Adrenal gland (tissue), 19 donors: ENCODE measurements around the gene NLGN3. TPM values are rescaled to one million over a fixed set of nuclear protein-coding genes. Genes with fewer than 3 reads are reported as not detected.

ENCODE experiments used
- DNase-seq, 7 donors: peaks; one replicate each; pipeline ENCODE4 v3.0.0-alpha.2; 2019 to 2020
- H3K27ac ChIP-seq, 5 donors: fragments of 200-600 bp; sonication (generic) in 4 of 5; 1 replicate in 3 of 5; 2 replicates in 2 of 5; pipeline versions ENCODE4 v1.5.1 to v1.8.0; 2016 to 2020; ENCODE audit warnings: mild to moderate bottlenecking in 1 of 5
- H3K27me3 ChIP-seq: fragments of 200-600 bp; 2 replicates; pipeline ENCODE4 v1.8.0; 2021
- H3K36me3 ChIP-seq, 2 donors: fragments of 200-600 bp; replicated peaks in 1 of 2; 1 replicate in 1 of 2; 2 replicates in 1 of 2; pipeline versions ENCODE4 v1.5.1 to v1.8.0; 2018 to 2022
- H3K4me1 ChIP-seq, 2 donors: fragments of 200-600 bp; replicated peaks in 1 of 2; 1 replicate in 1 of 2; 2 replicates in 1 of 2; pipeline versions ENCODE4 v1.5.1 to v1.8.0; 2018 to 2021
- H3K4me3 ChIP-seq, 4 donors: fragments of 200-600 bp; sonication (generic) in 3 of 4; one replicate each; pipeline ENCODE4 v1.5.1; 2016 to 2018
- H3K9me3 ChIP-seq, 3 donors: fragments of 200-600 bp; sonication (generic) in 1 of 3; replicated peaks in 1 of 3; 1 replicate in 2 of 3; 2 replicates in 1 of 3; pipeline versions ENCODE4 v1.5.1 to v1.8.0; 2016 to 2021
- POLR2A ChIP-seq, 2 donors: fragments of 450-650 bp; IDR thresholded peaks; one replicate each; pipeline ENCODE4 v1.6.1; 2017; ENCODE audit warnings: antibody characterized with exemption in 2 of 2, mild to moderate bottlenecking in 2 of 2, moderate library complexity in 1 of 2
- WGBS, 4 donors: extraction: QIAGEN DNeasy Blood & Tissue Kit in 2 of 4; methylation state at CpG; one replicate each; pipeline versions ENCODE4 v1.1.5 to v1.1.7; 2013 to 2017; 5-methylcytosine and 5-hydroxymethylcytosine counted together
- intact Hi-C, 2 donors: fragments of 100-400 bp; cut with DNase I; formaldehyde crosslinking; loops; one replicate each; pipeline versions ENCODE4 v1.14.1 to v1.15.0; 2022 to 2023
- long read RNA-seq, 10 donors: library from polyadenylated mRNA in 3 of 10; unstranded in 2 of 10; stranded (forward) in 1 of 10; transcript quantifications; one replicate each; pipeline ENCODE4 v2.0.0 and lab custom pipeline, GENCODE V29; 2021 to 2026
- polyA plus RNA-seq, 3 donors: library from polyadenylated mRNA; stranded (reverse); fragments of 200-250 nt in 2 of 3; fragments of 350-450 nt in 1 of 3; fragmentation: Illumina TruSeq in 1 of 3; extraction: RNeasy Lipid Tissue Mini Kit (QIAGEN cat#74804) in 1 of 3; gene quantifications; one replicate each; pipeline ENCODE4 v1.2.3, GENCODE V29; 2013 to 2014
- total RNA-seq, 9 donors: library from RNA; depleted of rRNA in 4 of 9; stranded (reverse); fragments of >200 nt in 4 of 9; fragments of 120-200 nt in 1 of 9; fragmentation: NEBNext Ultra II Directional in 1 of 9; extraction: Animal tissue kit (Norgen Biotek cat#: 25700) in 1 of 9; gene quantifications; one replicate each; pipeline versions ENCODE4 v1.1.0 to v1.2.4, GENCODE V29; 2013 to 2023
- TF ChIP-seq, protein P1 (sequence below), 6 experiments: fragments of 450-650 bp in 4 of 6; fragments of 200-600 bp in 2 of 6; sonication (generic) in 1 of 6; IDR thresholded peaks; 1 replicate in 5 of 6; 2 replicates in 1 of 6; pipeline versions ENCODE4 v1.5.1 to v1.8.0; 2016 to 2021; ENCODE audit warnings: antibody characterized with exemption in 6 of 6, mild to moderate bottlenecking in 2 of 6, moderate library complexity in 1 of 6
- donor health status: healthy with polysubstance abuse.
- donor health status: Bipolar disorder and iron deficiency.
- donor health status: DM: yes; HTN: yes; CAD: no.
- donor health status: DM: no; HTN: no; CAD: no.
- donor health status: DM: no; HTN: no; CAD: no.
- donor health status: DM: yes; HTN: yes; CAD: no.

NLGN3 gene
- total RNA-seq, result 10 to 100 TPM; 10.3 to 51.6 (median 24.9) TPM
- polyA plus RNA-seq, result 10 to 100 TPM in 2 of 3 donors, 1 to 10 TPM in 1; 8.9 to 15.7 (median 10.6) TPM
- long read RNA-seq, donor 1, partial matches to known transcripts, result 0 of 4 reads
- long read RNA-seq, donor 1, other reads (novel, unspliced or antisense), result 0 of 4 reads
- long read RNA-seq, donor 2, result 0 reads
- long read RNA-seq, donor 3, partial matches to known transcripts, result 0 of 1 reads
- long read RNA-seq, donor 3, other reads (novel, unspliced or antisense), result 0 of 1 reads
- long read RNA-seq, donor 4, partial matches to known transcripts, result 1 of 8 reads
- long read RNA-seq, donor 4, other reads (novel, unspliced or antisense), result 4 of 8 reads
- long read RNA-seq, donor 5, transcript NLGN3-202 (7 exons, 3,913 nt), result major isoform, 5 of 17 reads
- long read RNA-seq, donor 5, partial matches to known transcripts, result 8 of 17 reads
- long read RNA-seq, donor 5, other reads (novel, unspliced or antisense), result 2 of 17 reads
- long read RNA-seq, donor 6, partial matches to known transcripts, result 2 of 2 reads
- long read RNA-seq, donor 6, other reads (novel, unspliced or antisense), result 0 of 2 reads
- long read RNA-seq, donor 7, partial matches to known transcripts, result 0 of 1 reads
- long read RNA-seq, donor 7, other reads (novel, unspliced or antisense), result 0 of 1 reads
- long read RNA-seq, donor 8, partial matches to known transcripts, result 0 of 4 reads
- long read RNA-seq, donor 8, other reads (novel, unspliced or antisense), result 0 of 4 reads
- long read RNA-seq, donor 9, partial matches to known transcripts, result 0 of 6 reads
- long read RNA-seq, donor 9, other reads (novel, unspliced or antisense), result 0 of 6 reads
- long read RNA-seq, donor 10, partial matches to known transcripts, result 0 of 1 reads
- long read RNA-seq, donor 10, other reads (novel, unspliced or antisense), result 0 of 1 reads

- Histone ChIP-seq H3K27me3 (no peaks in the 10 kb centered on the region), H3K4me3 (peak within 1 kb of the TSS in 1 of 4 donors; percentile 45), H3K9me3 (no peaks in the 10 kb centered on the region), H3K36me3 (peaks cover 0 to 24% of the 10 kb centered on the region in 2 donors), H3K4me1 (peaks cover 0 to 8% of the 10 kb centered on the region in 2 donors), H3K27ac (peak within 1 kb of the TSS in 3 of 5 donors; percentile 12 to 63 (median 26))
- intact Hi-C loops, result no loop called here
- peak in 1 of 7 donors; percentile 17 for DNase-seq
- WGBS, 4 donors, result 7 to 48% (median 41%) methylated on average over 1 to 28 of the region's 28 CpGs
- TF ChIP-seq, protein P1, sequence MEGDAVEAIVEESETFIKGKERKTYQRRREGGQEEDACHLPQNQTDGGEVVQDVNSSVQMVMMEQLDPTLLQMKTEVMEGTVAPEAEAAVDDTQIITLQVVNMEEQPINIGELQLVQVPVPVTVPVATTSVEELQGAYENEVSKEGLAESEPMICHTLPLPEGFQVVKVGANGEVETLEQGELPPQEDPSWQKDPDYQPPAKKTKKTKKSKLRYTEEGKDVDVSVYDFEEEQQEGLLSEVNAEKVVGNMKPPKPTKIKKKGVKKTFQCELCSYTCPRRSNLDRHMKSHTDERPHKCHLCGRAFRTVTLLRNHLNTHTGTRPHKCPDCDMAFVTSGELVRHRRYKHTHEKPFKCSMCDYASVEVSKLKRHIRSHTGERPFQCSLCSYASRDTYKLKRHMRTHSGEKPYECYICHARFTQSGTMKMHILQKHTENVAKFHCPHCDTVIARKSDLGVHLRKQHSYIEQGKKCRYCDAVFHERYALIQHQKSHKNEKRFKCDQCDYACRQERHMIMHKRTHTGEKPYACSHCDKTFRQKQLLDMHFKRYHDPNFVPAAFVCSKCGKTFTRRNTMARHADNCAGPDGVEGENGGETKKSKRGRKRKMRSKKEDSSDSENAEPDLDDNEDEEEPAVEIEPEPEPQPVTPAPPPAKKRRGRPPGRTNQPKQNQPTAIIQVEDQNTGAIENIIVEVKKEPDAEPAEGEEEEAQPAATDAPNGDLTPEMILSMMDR (IDR thresholded peaks at IDR 0.05), result no peak
- no peak for TF ChIP-seq POLR2A (IDR thresholded peaks at IDR 0.05)
These were observed at the start of gene NLGN3 for GRCh38 chrX:71144651-71145050. TSS of gene NLGN3 (plus strand) at chrX:71144841. CDS start at chrX:71147750, 2,909 bp downstream.

DNA sequence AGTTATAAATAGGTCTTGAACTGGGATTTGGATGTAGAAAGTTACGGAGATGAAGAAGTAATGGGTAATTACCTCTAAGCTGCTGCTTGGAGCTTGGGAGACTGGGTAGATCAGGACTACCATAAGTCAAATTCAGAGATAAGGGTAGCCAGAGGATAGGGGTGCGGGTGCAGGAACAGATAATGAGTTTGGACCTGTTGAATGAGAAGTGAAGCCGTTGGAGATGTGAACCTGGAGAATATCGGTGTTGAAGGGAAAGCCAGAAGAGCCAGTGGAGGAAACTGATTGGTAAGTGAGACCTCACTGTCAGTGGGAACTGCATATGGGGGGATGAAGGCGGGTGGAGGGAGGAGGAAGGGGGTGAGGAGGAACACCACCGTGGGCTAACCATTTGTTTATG lies 49.6 kb upstream of the NLGN3 start:
- Histone ChIP-seq H3K9me3 (no peaks in the 10 kb centered on the region), H3K4me1 (peaks cover 0 to 10% of the 10 kb centered on the region in 2 donors), H3K36me3 (no peaks in the 10 kb centered on the region), H3K27me3 (no peaks in the 10 kb centered on the region), H3K27ac (no peak overlapping the region), H3K4me3 (peak overlapping the region in 2 of 4 donors; percentile 37 to 57)
- intact Hi-C loops, result no loop called here
- TF ChIP-seq POLR2A (IDR thresholded peaks at IDR 0.05), result no peak
- TF ChIP-seq, protein P1 (IDR thresholded peaks at IDR 0.05), result no peak
- WGBS, 4 donors, result 28 to 50% (median 35%) methylated on average over 6 of the region's 6 CpGs
- DNase-seq, result no peak

DNA sequence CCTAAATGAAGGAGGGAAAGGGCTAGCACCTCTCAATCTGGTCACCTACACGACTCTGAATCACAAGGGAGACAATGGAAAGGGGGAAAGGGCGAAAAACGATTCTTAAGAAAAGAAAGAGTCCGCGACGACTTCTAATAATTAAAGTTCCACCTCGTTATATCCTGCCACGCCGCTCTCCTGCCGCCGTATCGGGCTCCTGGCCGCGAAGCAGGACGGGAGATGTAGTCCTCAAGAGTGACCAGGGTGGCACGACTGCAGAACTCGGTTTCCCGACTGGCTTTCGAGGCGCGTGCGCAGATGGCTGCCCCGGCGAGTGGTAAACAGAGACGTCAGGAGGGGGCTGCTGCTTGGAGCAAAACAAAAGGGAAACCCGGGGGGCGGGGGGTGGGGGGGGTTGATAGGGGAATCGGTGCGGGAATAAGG lies 49.1 kb upstream of the NLGN3 start, which contains the start of gene FOXO4:
TSS of gene FOXO4 (plus strand) at position 297 of the 426 bp plus-strand sequence. CDS start 678 bp downstream, outside the sequence.
- no peaks in the 10 kb centered on the region for H3K9me3 ChIP-seq
- no peak for TF ChIP-seq POLR2A (IDR thresholded peaks at IDR 0.05)
- intact Hi-C loops, result no loop called here
- no peaks in the 10 kb centered on the region for H3K27me3 ChIP-seq
- peaks cover 0 to 10% of the 10 kb centered on the region in 2 donors for H3K4me1 ChIP-seq
- no peaks in the 10 kb centered on the region for H3K36me3 ChIP-seq
- peak within 1 kb of the TSS in 3 of 5 donors; percentile 21 to 75 (median 38) for H3K27ac ChIP-seq
- H3K4me3 ChIP-seq, result peak within 1 kb of the TSS in 3 of 4 donors; percentile 37 to 57 (median 48)
- WGBS, 4 donors, result 0 to 20% (median 4%) methylated on average over 6 to 29 of the region's 29 CpGs
- DNase-seq, result peak; percentile 90 to 95 (median 93)

DNA sequence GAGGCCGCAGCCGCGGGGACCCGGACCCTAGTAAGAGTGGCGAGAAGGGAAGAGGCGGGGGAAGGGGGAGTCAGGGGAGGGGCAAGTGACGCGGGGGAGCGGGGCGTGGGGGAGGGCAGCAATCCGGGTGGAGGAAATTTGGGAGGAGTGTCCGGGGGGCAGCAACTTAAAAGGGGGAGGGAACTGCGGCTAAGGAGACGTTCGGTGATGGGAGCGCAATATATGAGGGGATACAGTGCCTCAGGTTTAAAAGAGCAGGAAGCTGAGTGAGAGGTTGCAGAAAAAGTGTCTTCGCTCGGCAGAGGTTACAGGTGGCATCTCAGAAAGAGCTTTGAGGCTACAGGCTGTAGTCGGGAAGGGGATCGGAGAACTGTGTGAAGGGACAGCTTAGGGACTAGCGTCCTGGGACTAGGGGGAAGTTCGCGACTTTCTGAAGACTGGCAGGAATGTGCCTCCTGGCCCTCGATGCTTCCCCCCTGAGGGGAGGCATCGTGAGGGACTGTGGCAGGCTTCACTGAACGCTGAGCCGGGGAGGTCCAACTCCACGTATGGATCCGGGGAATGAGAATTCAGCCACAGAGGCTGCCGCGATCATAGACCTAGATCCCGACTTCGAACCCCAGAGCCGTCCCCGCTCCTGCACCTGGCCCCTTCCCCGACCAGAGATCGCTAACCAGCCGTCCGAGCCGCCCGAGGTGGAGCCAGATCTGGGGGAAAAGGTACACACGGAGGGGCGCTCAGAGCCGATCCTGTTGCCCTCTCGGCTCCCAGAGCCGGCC lies 48.5 kb upstream of the NLGN3 start:
- intact Hi-C loops, result no loop called here
- no peaks in the 10 kb centered on the region for H3K9me3 ChIP-seq
- no peaks in the 10 kb centered on the region for H3K27me3 ChIP-seq
- 0 to 24% (median 11%) methylated on average over 2 to 46 of the region's 46 CpGs for WGBS, 4 donors
- peak in 1 of 2 donors; percentile 68 for TF ChIP-seq POLR2A (IDR thresholded peaks at IDR 0.05)
- TF ChIP-seq, protein P1 (IDR thresholded peaks at IDR 0.05), result no peak
- H3K36me3 ChIP-seq, result no peaks in the 10 kb centered on the region
- peak in 1 of 7 donors; percentile 75 for DNase-seq
- peaks cover 0 to 10% of the 10 kb centered on the region in 2 donors for H3K4me1 ChIP-seq
- peak overlapping the region in 3 of 5 donors; percentile 21 to 75 (median 38) for H3K27ac ChIP-seq
- peak overlapping the region in 3 of 4 donors; percentile 37 to 57 (median 48) for H3K4me3 ChIP-seq
